Suprapubic skin (tissue), 4 donors: ENCODE data around the gene DUOX1.

Experiments used
- POLR2A ChIP-seq, 2 donors: fragments of 450-650 bp; IDR thresholded peaks; one replicate each; pipeline ENCODE4 v1.6.1; 2017; ENCODE audit warnings: antibody characterized with exemption in 2 of 2, mild to moderate bottlenecking in 2 of 2, moderate library complexity in 2 of 2
- POLR2AphosphoS5 ChIP-seq, 3 donors: sonication (generic); formaldehyde crosslinking; IDR thresholded peaks; one replicate each; pipeline ENCODE4 v1.6.1; 2017; ENCODE audit warnings: antibody characterized with exemption in 3 of 3

DNA sequence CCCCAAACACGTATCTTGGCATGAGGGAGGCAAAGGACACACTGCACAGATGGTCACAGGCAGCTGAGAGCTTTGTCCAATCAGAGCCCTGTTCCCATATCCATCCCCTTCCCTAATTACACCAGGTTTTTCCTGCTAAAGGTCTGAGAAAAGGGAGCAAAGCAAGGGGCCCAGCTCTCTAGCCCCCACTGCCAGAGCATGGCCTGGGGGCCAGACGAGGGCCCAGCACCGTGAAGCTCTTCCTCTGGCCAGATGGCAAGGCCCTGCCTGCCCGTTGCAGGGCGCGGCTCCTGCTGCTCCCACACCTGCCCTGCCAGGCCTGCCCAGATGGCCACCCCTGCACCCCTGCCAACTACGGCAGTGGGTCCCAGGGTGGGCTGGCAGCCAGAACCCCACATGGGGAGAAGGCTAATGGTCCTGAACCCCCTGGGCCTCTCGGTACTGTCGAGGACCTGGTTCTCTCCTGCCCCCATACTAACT is 54.8 kb downstream of the DUOX1 start:
- TF ChIP-seq POLR2AphosphoS5 (IDR thresholded peaks at IDR 0.05) (no peak), POLR2A (IDR thresholded peaks at IDR 0.05) (no peak)
